GM18858 (cell line): ENCODE results near the gene NECTIN1.

Source experiments
- ATAC-seq: cut with Tn5 transposase; IDR thresholded peaks from one replicate; pipeline ENCODE4 v1.9.1; 2021; ENCODE audit not compliant: unreplicated experiment

Gene NECTIN1

GRCh38 chr11:119645018-119645417 lies 84.0 kb downstream of the NECTIN1 start:
- ATAC-seq = no peak

DNA sequence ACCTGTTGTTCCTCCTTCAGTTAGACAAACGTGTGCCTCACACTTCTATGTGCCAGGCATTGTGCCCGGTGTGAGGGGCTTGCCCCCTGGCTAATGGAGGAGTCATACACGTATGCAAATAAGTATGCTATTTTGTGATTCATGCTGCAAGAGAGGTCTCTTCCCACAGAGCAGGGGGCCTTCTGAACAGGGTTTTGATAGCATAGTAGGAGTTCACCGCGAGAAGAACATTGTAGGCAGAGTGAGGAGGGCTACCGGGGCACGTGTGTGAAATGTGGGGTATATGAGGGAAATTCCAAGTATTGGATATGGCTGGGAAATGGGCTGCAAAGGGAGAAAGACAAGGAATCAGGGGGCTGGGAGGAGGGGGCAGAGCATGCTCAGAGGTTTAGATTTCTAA lies 84.5 kb downstream of the NECTIN1 start:
- no peak for ATAC-seq

- no peak for ATAC-seq
Observed at GRCh38 chr11:119643876-119644225, 85.1 kb downstream of the NECTIN1 start.

DNA sequence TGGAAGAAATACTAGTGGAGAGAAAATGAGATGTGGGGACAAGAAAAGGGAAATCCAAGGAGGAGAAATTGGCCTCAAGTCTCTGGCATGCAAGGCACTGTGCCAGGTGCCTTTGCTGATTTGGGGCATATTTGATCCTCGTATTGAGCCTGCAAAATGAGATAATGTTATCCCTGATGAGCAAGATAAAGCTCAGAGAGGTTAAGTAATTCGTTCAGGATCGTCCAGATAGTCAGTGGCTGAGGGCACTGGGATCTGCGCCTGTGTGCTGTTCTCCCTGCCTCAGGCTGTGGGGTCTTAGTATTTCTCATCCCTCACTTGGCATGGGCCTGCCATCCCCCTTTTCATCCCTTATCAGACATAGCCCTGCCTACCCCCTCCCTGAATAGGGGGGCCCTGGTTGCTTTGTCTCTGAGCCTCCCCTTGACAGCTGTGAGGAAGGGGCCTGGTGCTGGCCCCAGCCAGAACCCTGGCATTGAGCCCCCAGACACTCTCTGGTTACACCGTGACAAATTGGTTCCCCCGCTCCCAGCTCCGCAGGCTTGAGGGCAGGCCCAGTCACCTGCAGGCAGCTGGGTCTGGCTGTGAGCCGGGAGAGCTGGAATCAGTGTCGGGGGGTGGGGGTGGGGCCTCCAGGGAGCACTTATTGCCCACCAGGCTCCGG lies 85.7 kb downstream of the NECTIN1 start:
- no peak for ATAC-seq

- ATAC-seq = no peak
Observed at GRCh38 chr11:119641983-119642745, 86.8 kb downstream of the NECTIN1 start.

DNA sequence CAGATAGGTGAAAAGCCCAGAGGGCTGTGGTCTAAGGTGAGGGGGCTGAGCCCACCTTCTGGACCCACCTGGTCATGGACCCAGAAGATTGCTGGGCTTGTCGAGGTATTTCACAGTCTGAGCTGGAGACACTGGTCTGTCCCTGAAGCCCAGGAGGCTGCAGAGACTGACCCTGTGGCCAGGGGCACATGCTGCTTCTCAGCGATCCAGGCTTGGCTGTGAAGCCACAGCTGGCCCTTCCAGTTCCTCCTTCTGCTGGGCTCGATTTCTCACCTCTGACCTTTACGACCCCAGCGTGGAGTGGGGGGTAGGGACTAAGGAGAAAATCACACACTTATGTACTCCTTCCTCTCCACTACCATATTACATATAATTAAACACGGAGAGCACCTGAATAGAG lies 88.5 kb downstream of the NECTIN1 start:
- ATAC-seq = no peak

DNA sequence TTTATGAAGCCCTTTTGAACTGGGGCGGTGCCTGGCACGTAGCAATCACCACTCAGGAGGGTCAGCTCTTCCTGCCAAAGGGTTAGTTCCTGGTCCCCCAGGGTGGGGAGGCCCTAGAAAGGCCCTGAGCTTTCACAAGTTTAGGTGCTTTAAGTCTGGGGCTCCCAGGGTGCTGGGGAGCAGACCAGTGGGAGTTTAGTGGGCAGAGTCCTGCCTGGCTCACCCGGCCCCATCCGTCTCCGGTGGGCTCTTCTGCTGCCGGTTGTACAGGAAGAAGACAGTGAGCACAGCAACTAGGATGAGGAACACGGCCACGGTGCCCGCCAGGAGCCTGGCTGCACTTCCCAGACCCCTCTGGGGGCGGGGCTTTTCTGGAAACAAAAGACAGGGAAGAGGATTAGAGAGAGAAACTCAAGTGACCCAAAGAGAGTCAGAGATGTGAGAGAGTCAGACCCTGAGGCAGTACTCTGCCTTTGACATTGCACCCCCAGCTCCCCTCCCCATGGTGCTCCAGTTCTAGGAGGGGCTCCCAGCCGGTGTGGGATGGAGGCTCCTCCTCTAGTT lies 89.3 kb downstream of the NECTIN1 start:
- no peak for ATAC-seq

DNA sequence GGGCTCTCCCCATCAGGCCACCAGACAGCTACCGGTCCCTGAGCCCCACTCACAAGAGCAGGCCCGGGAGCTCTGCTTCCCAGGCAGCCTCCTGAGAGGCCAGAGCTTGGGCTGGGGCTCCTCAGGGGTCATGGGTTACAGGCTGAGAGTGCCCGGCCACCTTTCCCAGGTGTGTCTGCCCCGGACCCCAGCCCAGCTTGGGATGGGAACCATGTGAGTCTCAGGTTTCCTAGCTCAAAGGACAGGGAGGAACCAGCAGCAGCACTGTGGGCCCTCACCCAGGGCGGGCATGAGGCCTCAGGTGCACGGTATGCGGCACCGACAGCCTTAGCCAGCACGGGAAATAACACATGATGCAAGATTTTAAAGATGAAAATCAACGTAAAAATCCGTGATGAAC lies 90.1 kb downstream of the NECTIN1 start:
- ATAC-seq = no peak

GRCh38 chr11:119637481-119637880 lies 91.5 kb downstream of the NECTIN1 start:
- no peak for ATAC-seq

DNA sequence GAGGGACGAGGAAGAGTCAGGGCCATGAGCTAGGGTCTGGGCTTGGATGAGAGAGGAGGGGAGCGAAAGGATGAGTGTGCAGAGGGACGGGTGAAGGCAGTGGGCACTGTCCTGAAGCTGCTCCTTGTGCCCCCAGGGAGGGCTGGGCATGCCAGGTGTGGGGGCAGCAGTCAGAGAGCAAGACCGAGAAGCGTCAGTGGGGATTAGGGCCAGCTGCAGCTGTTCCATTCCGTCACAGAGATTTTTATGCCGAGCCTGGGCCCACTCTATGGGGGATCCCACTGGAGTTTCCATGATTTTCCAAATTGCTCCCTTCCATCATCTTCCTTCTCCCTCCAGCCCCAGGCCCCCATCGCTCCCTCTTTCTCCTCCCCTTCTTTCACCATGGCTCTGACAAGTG lies 93.2 kb downstream of the NECTIN1 start:
- ATAC-seq = no peak

DNA sequence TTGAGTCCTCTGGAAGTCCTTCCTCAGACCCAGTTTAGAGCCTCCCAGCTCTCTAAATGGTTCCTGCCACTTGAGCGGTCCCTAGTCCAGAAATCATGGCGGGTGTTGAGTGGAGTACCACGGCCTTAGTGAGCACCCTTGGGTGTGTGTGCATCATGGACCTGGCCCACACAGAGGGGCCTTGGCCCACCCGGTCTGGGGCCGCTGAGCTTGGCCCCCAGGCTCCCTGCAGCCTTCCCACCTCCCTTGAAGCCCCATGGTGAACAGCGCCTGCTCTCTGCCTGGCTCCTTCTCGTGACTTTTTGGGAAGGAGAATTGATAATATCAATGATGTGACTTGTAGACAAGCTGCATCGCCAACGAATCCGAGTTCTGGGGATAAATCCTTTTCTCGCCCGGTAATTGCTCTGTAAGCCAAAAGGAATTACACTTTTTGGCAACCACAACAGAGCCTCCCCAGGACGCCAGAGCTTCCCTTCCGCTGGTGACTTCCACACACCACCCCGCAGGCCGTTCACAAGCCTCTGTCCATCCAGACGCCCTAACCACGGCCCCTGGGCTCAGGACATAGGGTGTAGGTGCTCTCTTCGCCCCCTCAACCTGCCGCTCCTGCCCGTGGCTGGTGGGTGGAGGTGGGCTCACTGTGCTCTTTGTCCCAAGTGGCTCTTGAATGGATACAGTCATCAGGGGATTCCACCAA lies 93.8 kb downstream of the NECTIN1 start:
- no peak for ATAC-seq

DNA sequence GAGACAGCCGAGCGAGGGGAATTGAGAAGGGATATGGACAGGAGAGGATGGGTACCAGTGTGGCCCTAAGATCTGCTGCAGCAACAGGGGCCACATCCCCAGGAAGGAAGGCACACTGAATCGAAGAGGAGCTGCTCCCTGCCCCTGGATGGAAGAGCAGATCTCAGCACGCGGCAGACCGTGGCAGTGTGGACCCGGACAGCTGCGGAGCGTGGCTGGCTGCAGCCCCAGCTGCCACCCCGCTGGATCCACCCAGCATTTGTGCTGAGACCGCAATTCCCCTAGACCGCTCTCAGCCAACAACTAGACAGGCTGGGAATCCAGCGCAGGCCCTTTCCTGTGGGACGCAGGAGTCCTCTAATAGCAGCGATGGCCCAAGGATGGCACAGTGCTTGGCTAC lies 94.7 kb downstream of the NECTIN1 start:
- no peak for ATAC-seq

DNA sequence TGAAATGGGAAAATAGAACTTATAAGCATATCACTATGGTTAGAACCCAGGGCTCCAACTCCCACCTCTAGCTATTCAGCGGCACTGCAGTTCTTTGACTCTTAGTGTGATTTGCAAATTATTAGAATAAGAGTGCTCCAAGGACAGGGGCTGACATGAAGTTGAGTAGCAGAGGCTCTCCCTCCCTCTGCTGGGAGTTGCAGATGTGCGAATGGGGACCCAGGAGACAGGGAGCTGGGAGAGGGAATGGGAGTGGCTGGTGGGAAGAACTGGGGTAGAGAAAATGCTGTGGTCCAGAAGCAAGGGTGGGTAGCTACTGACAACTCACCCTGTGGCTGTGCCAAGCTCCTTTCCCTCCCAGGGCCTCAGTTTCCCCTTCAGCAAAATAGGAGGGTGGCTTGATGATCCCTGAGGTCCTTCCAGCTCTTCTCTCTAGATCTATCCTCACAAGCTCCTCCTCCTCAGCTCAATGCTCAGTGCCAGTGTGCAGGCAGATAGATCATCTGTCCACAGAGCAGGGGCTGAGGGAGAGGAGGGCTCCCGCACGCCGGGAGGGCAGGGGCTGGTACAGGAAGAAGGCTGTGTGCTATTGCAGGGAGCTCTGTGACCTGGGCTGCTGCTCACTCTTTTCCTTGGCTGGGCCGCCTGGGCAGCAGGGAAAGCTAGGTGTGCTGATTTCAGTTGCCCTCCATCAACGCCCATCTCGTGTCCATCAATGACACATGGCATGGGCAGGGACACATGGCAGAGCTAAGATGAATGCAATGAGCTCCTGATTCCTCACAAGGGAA lies 99.0 kb downstream of the NECTIN1 start:
- no peak for ATAC-seq

DNA sequence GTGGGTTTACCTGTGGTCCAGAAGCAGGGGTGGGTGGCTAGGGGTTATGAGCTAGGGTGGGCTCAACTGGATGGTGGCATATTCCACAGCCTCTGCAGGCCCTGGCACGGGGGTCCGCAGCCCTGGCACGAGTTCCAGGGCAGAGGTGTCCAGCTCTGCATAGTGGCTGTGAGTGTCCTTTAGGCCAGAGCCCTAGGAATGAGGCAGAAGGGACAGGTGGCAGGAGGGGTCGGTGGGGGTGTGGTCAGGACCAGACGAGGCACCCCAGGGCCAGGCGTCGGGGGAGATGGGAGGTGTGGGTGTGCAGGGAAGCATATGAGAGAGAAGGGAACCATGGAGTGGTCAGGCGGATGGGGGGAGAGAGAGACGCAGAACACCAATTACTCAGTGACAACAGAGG lies 99.9 kb downstream of the NECTIN1 start:
- no peak for ATAC-seq

DNA sequence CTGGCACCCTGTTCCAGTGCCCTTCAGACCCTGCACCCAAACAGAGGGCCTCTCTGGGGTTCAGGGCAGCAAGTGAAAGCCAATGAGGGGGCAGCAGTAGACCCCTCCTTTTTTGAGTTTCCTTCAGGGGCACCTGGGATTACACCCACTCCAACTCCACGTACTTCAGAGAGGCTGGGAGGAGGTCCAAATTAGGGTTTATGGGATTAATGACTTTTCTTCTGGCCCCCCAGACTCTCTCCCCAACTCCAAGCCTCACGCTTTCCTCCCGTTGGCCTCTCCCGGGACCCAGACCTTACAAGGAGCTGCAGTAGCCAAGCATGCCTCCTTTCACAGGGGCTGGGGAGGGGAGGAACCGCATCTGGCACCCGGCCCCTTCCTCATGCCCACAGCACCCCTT lies 101.7 kb downstream of the NECTIN1 start:
- no peak for ATAC-seq

- ATAC-seq = no peak
Observed at GRCh38 chr11:119626871-119627270, 102.1 kb downstream of the NECTIN1 start.

- ATAC-seq = no peak
Observed at GRCh38 chr11:119626197-119626841, 102.7 kb downstream of the NECTIN1 start.

- ATAC-seq = no peak
Observed at GRCh38 chr11:119625206-119625978, 103.6 kb downstream of the NECTIN1 start.

- no peak for ATAC-seq
Observed at GRCh38 chr11:119624629-119625028, 104.4 kb downstream of the NECTIN1 start.

GRCh38 chr11:119624102-119624615 lies 104.8 kb downstream of the NECTIN1 start:
- ATAC-seq = no peak
